HG03095 (cell line): ENCODE data around the gene SLC47A2.

Experiments used
- ATAC-seq: cut with Tn5 transposase; IDR thresholded peaks from one replicate; pipeline ENCODE4 v1.9.1; 2021; ENCODE audit warnings: moderate library complexity; ENCODE audit not compliant: unreplicated experiment

Gene SLC47A2

GRCh38 chr17:19728084-19728495 lies 11.7 kb upstream of the SLC47A2 start:
- ATAC-seq = no peak

DNA sequence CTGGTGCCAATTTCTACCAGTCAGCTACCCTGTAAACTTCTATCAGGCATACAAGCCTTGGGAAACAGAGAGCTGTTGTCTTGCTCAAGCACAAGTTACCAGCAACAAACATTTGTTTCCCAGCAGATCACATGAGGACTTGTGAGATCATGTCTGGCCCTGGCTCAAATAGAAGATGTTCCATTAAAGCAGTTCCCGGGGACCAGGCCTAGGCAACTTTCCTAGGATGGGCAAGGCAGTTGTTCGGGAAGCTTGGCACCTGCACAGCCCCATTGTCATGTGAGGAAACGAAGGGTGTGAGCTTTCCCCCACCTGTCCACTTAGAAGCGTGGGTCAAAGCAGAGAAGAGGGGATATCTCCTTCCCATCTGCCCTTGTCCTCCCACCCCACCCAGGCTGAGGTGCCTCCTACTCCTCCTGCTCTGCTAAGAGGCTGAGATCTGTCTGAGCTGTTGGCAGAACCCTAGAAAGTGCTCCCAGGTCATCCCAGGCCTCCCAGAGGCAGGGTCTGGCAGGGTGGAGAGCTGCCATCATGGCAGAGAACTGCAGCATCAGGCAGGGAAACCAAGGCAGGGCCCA lies 11.2 kb upstream of the SLC47A2 start:
- ATAC-seq = no peak

GRCh38 chr17:19726631-19727376 lies 10.4 kb upstream of the SLC47A2 start:
- ATAC-seq = no peak

- no peak for ATAC-seq
These were observed 9.1 kb upstream of the SLC47A2 start for GRCh38 chr17:19725486-19725885.

- no peak for ATAC-seq
These were observed 8.4 kb upstream of the SLC47A2 start for GRCh38 chr17:19724501-19725420.

DNA sequence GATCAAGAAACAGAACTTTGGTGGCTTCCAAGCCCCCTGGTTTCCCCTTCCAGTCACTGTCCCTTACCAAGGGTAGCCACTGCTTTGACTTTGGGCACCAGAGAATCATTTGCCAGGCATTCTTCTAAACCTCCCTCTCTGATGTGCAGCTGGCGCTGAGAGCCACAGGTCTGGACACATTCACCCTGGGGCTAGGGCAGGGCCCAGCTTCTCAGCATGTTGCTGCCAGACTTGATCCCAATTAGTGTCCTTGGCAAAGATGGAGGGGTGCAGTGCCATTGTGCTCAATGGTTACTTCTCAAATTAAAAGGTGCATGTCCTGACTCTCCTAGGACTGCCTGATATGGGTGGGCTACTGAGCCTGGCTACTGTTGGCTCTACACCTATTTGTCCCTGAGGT lies 7.6 kb upstream of the SLC47A2 start:
- ATAC-seq = no peak

- ATAC-seq = no peak
These were observed 4.4 kb upstream of the SLC47A2 start for GRCh38 chr17:19720631-19721426.

DNA sequence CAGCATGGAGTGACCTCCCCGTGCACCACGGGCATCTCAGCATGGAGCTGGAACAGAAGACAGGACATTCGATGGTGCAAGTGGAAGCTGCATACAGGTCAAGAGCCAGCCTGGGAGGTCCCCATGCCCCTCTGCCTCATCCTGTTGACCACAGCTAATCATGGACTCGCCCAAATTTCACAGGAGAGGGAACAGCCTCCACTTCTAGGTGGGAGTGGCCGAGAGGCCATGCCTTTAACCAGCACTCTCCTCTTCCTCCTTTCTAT lies 3.8 kb upstream of the SLC47A2 start:
- ATAC-seq = no peak

DNA sequence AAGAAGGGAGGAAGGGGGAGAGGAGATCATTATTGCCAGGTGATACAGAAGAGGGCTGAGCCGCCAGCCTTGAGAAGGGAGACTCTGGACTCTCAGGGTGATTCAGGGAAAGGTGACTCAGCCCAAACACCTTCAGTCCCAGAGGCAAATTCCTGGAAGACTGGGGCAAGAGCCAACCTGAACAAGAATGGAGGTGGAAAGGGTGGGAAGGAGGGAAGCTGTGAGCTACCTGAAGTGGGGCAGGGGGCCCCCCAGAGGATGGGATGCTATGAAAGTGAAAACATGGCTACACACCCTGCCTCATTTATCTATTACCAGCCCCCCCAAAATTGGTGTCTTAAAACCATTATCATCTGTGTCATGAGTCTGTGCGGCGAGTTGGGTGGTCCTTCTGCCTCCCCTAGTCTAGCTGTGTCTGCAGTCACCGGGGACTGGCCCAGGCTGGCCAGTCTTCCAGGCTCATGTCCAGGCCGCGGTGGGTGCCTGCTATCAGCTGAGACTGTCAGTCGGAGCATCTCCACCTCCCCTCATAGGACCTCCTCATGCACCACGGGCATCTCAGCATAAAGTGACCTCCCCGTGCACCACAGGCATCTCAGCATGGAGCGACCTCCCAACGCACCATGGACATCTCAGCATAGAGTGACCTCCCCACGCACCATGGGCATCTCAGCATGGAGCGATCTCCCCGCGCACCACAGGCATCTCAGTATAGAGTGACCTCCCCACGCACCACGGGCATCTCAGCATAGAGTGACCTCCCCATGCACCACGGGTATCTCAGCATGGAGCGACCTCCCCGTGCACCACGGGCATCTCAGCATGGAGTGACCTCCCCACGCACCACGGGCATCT lies 3.2 kb upstream of the SLC47A2 start:
- no peak for ATAC-seq

DNA sequence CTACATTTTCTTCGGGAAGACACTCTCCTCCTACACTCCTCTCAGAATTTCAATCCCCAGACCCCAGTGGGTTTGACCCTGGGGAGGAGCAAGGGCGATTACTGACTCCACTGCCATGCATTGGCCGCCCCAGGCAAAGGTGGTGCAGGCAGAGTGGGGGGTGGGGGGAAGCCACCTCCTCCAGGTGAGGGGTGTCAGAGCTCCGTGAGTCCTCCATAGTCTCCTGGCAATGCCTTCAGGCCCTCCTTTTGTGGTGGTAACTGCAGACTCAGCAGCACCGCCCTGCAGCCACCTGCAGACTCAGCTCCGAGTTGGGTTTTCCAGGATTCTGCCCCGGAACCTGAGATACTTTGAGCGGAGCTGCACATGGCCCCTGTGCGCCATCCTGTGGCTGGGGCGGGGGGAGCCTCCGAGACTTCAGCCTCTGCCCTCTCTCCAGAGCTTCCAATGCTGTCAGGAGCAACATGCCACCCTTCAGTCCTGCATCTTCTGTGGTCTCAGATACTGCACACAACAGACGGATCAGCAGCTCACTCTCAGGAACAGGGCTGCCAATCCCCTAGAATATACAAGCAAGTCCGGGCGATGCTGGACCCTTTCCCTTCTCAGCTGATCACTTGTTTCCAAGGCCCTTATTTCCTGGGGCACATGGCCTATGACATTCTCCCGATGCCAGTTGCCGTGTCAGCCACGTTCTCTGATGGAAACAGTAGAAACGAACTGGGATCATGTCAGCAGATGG lies 2.4 kb upstream of the SLC47A2 start:
- no peak for ATAC-seq

DNA sequence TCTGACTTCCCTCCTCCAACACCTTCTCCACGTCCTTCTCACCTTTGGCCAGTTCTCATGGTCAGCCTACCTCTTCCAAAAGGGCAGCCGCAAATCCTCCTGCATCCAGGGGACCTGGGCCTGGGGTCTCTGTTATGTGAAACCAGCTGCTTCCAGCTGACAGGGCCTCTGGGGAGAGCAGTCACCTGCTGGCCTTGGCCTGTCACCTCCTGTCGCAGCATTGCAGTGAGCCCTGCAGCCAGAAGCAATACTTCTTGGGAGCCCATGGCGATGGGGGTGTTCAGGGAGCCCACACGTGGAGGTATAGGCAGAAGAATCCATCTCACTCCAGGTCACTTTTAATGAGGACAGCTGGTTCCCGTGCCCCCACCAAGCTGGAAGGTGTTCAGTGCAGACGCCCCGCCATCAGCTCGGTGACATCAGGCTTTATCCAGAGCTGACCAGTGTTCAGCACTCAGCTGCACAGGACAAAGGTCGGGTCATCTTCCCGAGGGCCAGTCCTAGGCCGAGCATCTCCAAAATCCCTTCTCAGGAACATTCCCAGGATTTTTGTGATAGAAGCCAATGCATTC lies 1.7 kb upstream of the SLC47A2 start:
- ATAC-seq = no peak

DNA sequence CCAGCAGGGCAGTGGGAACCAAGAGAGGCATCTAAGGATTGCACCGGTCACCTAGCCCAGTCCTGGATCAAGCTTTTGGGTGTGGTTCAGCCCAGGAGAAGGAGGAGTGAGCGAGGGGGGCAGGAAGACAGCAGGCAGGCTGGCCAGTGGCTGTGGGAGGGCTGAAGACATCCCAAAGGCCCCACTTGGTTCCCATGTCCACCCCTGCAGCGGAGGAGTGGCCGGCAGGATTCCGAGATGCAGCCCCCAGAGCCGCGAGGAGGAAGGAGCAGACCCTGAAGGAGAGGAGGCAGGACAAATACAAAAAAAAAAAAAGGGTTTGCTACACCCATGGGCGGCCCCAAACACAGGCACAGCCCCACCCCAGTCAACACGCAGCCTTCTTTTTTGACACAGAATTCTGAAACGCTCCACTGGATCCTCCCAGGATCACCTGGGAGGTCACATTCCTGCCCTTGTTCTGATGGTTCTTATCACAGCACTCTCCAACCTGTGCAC lies 1.1 kb upstream of the SLC47A2 start:
- no peak for ATAC-seq

DNA sequence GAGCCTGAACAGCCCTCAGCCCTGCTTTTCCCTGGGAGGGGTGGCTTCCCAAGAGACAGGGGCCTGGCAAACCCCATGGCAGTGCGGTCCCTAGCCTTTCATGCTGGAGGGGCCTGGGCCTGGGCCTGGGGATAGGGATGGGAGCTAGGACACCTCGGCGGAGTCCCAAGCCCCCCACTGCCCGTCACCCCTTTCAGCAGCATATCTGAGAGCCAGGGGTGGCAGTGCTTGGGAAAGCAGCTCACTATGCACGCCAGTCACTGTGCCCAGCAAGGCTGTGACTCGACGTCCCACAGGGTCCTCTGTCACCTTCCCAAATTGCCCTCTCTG lies 612 bp upstream of the SLC47A2 start:
- no peak for ATAC-seq

DNA sequence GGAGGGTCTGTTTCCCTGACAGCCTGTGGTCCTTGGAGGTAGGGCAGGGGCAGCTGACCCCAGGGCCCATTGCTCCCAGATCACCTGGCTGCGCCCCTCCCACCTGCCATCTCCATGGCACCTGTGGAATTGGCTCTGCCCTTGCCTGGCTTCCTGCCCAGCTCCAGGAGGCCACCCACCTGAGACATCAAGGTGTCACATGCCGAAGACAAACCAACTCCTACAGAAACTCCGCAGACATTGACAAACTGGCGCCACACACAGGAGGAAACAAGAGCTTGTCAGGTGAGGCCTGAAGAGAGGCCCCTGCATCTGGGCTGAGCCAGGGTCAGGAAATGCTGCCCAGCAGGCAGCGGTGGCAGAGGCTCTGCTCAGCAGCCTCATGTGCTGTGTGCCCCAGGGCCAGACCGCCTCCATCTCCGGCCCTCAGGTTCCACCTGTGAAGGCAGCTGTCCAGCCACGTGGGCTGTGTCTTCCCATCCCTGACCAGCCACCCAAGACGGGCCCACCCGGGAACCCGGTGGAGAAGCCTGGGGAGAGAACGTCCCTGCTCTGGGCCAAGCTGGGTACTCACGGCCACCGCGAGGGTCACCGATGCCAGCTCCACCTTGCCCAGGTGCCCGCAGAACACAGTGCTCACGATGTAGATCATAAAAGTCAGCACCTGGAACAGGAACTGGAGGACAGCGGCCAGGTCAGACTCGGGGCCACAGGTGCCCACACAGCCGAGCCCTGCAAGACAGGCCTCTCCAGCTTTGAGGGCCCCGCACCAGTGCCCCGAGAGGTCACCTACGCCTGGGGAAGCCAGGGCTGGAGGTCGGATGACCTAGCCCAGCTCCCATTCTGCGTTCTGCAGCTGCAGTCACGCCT lies 1.6 kb downstream of the SLC47A2 start:
- ATAC-seq = no peak

DNA sequence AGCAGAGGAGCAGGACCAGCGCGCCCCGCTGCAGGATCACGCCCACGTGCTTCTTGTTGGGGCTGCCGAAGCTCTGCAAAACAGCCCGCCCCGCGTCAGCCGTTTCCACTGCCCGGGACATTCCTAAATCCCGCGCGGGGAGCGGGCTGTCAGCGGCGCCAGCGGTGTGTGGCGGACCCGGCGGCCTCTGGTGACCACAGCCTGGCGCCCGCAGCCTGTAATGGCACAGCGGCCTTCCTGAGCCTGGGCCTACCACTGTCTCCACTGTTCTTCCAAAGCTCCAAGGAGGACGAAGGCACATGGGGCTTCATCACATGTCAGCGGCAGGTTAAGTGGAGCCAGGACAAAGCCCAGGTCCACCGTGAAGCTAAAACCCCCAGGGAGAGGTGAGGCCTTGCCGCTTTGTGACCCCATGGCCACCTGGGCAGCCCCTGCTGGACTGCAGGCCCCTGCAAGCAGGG lies 2.5 kb downstream of the SLC47A2 start:
- no peak for ATAC-seq

GRCh38 chr17:19713462-19713861 lies 2.9 kb downstream of the SLC47A2 start:
- ATAC-seq = no peak

GRCh38 chr17:19712436-19713004 lies 3.9 kb downstream of the SLC47A2 start:
- ATAC-seq = no peak

DNA sequence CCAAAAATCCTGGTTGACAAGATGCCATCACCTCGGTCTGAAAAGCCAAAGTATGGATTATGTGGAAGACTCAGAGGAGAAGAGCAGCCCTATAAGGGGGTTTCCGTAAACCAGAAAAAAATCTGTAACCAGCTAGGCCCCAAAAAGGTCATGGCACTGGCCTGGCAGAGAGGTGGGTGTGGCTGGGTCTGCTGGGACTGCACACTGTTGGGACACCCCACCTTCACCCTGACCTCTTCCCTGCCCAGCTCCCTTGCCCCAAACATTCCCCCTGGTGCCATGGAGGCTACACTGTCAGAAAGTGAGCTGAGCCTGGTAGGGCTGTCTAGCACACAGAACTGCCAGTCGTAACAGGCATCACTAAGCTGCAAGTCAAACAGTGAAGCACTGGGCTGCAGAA lies 6.5 kb downstream of the SLC47A2 start:
- ATAC-seq = no peak
